Activated CD4-positive, alpha-beta T cell treated with anti-CD3 and anti-CD28 coated beads, Interleukin-2, amount 10 ng/mL, durations not matched to agents 7 days and 5 days (primary cell): ENCODE measurements around the gene EXT2. TPM values are rescaled to one million over a fixed set of nuclear protein-coding genes. Genes with fewer than 3 reads are reported as not detected.

Source experiments
- CTCF ChIA-PET: fragments of 350-600 bp; sonication (Branson Sonifier 250); formaldehyde crosslinking; loops from one replicate; lab custom pipeline; 2021; ENCODE audit warnings: antibody characterized with exemption; lab: Charles Lee
- POLR2A ChIA-PET: fragments of 350-600 bp; sonication (Branson Sonifier 250); formaldehyde crosslinking; loops from one replicate; lab custom pipeline; 2021; ENCODE audit warnings: antibody characterized with exemption; lab: Charles Lee
- DNase-seq: peaks from one replicate; pipeline ENCODE4 v3.0.0-alpha.2; 2020
- H3K27ac Mint-ChIP-seq: one replicate; pipeline ENCODE4 v1.8.0; 2021; ENCODE audit warnings: mild to moderate bottlenecking, moderate library complexity, mixed read lengths
- H3K27me3 Mint-ChIP-seq: one replicate; pipeline ENCODE4 v1.8.0; 2021; ENCODE audit warnings: mixed read lengths
- H3K36me3 Mint-ChIP-seq: one replicate; pipeline ENCODE4 v1.8.0; 2021; ENCODE audit warnings: low read depth, mixed read lengths
- H3K4me1 Mint-ChIP-seq: one replicate; pipeline ENCODE4 v1.8.0; 2021; ENCODE audit warnings: mixed read lengths
- H3K4me3 Mint-ChIP-seq: one replicate; pipeline ENCODE4 v1.8.0; 2021; ENCODE audit warnings: mild to moderate bottlenecking, moderate library complexity, mixed read lengths
- H3K9me3 Mint-ChIP-seq: one replicate; pipeline ENCODE4 v1.8.0; 2021; ENCODE audit warnings: mixed read lengths
- total RNA-seq, 2 experiments: library from RNA; stranded (reverse); gene quantifications; one replicate each; pipeline ENCODE4 v1.2.3, GENCODE V29; 2021

The EXT2 gene
- total RNA-seq, 2 experiments from 2014 or later, result 26.7 to 27.7 TPM

- ChIA-PET POLR2A (no interaction called here), CTCF (no interaction called here)
- Mint-ChIP-seq H3K27me3 (no peaks in the 10 kb centered on the region), H3K9me3 (no peaks in the 10 kb centered on the region), H3K27ac (no peak overlapping the region), H3K36me3 (peaks cover 30% of the 10 kb centered on the region), H3K4me1 (no peaks in the 10 kb centered on the region), H3K4me3 (no peak overlapping the region)
- no peak for DNase-seq
These were observed 109.9 kb downstream of the EXT2 start for GRCh38 chr11:44205352-44205751.

- no peak for DNase-seq
- Mint-ChIP-seq H3K4me3 (no peak overlapping the region), H3K36me3 (peaks cover 28% of the 10 kb centered on the region), H3K9me3 (peaks cover 4% of the 10 kb centered on the region), H3K27ac (no peak overlapping the region), H3K27me3 (no peaks in the 10 kb centered on the region), H3K4me1 (no peaks in the 10 kb centered on the region)
- POLR2A ChIA-PET, result no interaction called here
- CTCF ChIA-PET, result no interaction called here
These were observed 110.4 kb downstream of the EXT2 start for GRCh38 chr11:44205836-44206235.

GRCh38 chr11:44207292-44207691 lies 111.8 kb downstream of the EXT2 start:
- POLR2A ChIA-PET, result no interaction called here
- no peak for DNase-seq
- peaks cover 25% of the 10 kb centered on the region for H3K36me3 Mint-ChIP-seq
- no peaks in the 10 kb centered on the region for H3K4me1 Mint-ChIP-seq
- CTCF ChIA-PET, result interaction anchor here (1.6 kb wide), 1 partner anchor 13 kb away, joined by 3 read pairs; no protein-coding TSS in a partner anchor
- no peaks in the 10 kb centered on the region for H3K27me3 Mint-ChIP-seq
- H3K27ac Mint-ChIP-seq, result no peak overlapping the region
- H3K4me3 Mint-ChIP-seq, result no peak overlapping the region
- H3K9me3 Mint-ChIP-seq, result peaks cover 8% of the 10 kb centered on the region

- no peak for DNase-seq
- Mint-ChIP-seq H3K27ac (no peak overlapping the region), H3K27me3 (no peaks in the 10 kb centered on the region), H3K36me3 (peaks cover 27% of the 10 kb centered on the region), H3K4me3 (no peak overlapping the region), H3K9me3 (peaks cover 11% of the 10 kb centered on the region), H3K4me1 (no peaks in the 10 kb centered on the region)
- POLR2A ChIA-PET, result no interaction called here
- CTCF ChIA-PET, result interaction anchor here (1.6 kb wide), 1 partner anchor 11 kb away, joined by 3 read pairs; no protein-coding TSS in a partner anchor
These were observed 113.6 kb downstream of the EXT2 start for GRCh38 chr11:44208976-44209603.

- peaks cover 24% of the 10 kb centered on the region for H3K36me3 Mint-ChIP-seq
- ChIA-PET CTCF (no interaction called here), POLR2A (no interaction called here)
- no peaks in the 10 kb centered on the region for H3K27me3 Mint-ChIP-seq
- peaks cover 11% of the 10 kb centered on the region for H3K9me3 Mint-ChIP-seq
- DNase-seq, result no peak
- no peak overlapping the region for H3K4me3 Mint-ChIP-seq
- H3K27ac Mint-ChIP-seq, result no peak overlapping the region
- no peaks in the 10 kb centered on the region for H3K4me1 Mint-ChIP-seq
These were observed 116.7 kb downstream of the EXT2 start for GRCh38 chr11:44212128-44212527.

GRCh38 chr11:44213148-44213547 lies 117.7 kb downstream of the EXT2 start:
- no peak overlapping the region for H3K27ac Mint-ChIP-seq
- peaks cover 20% of the 10 kb centered on the region for H3K36me3 Mint-ChIP-seq
- no peaks in the 10 kb centered on the region for H3K4me1 Mint-ChIP-seq
- POLR2A ChIA-PET, result no interaction called here
- H3K4me3 Mint-ChIP-seq, result no peak overlapping the region
- peaks cover 11% of the 10 kb centered on the region for H3K9me3 Mint-ChIP-seq
- no peaks in the 10 kb centered on the region for H3K27me3 Mint-ChIP-seq
- CTCF ChIA-PET, result interaction anchor here (0.9 kb wide), 1 partner anchor 12 kb away, joined by 3 read pairs; no protein-coding TSS in a partner anchor
- DNase-seq, result no peak

- ChIA-PET POLR2A (no interaction called here), CTCF (no interaction called here)
- Mint-ChIP-seq H3K9me3 (peaks cover 2% of the 10 kb centered on the region), H3K4me3 (no peak overlapping the region), H3K4me1 (no peaks in the 10 kb centered on the region), H3K36me3 (peaks cover 9% of the 10 kb centered on the region), H3K27ac (no peak overlapping the region), H3K27me3 (no peaks in the 10 kb centered on the region)
- DNase-seq, result no peak
These were observed 122.0 kb downstream of the EXT2 start for GRCh38 chr11:44217432-44217831.

GRCh38 chr11:44219830-44220796 lies 124.6 kb downstream of the EXT2 start:
- no peak for DNase-seq
- Mint-ChIP-seq H3K4me3 (no peak overlapping the region), H3K4me1 (no peaks in the 10 kb centered on the region), H3K27me3 (no peaks in the 10 kb centered on the region), H3K27ac (no peak overlapping the region), H3K36me3 (peaks cover 4% of the 10 kb centered on the region), H3K9me3 (no peaks in the 10 kb centered on the region)
- ChIA-PET POLR2A (no interaction called here), CTCF (interaction anchor here (0.7 to 1.2 kb wide), 4 partner anchors 9 to 25 kb away, joined by 3 read pairs; no protein-coding TSS in a partner anchor)

GRCh38 chr11:44221456-44221855 lies 126.0 kb downstream of the EXT2 start:
- ChIA-PET CTCF (no interaction called here), POLR2A (no interaction called here)
- Mint-ChIP-seq H3K4me3 (no peak overlapping the region), H3K4me1 (no peaks in the 10 kb centered on the region), H3K27me3 (no peaks in the 10 kb centered on the region), H3K9me3 (no peaks in the 10 kb centered on the region), H3K36me3 (peaks cover 4% of the 10 kb centered on the region), H3K27ac (no peak overlapping the region)
- no peak for DNase-seq

GRCh38 chr11:44221992-44222391 lies 126.5 kb downstream of the EXT2 start:
- Mint-ChIP-seq H3K36me3 (peaks cover 4% of the 10 kb centered on the region), H3K4me1 (peaks cover 2% of the 10 kb centered on the region), H3K9me3 (no peaks in the 10 kb centered on the region), H3K27ac (no peak overlapping the region), H3K27me3 (no peaks in the 10 kb centered on the region), H3K4me3 (no peak overlapping the region)
- no peak for DNase-seq
- ChIA-PET CTCF (no interaction called here), POLR2A (no interaction called here)

- Mint-ChIP-seq H3K36me3 (peaks cover 3% of the 10 kb centered on the region), H3K27ac (no peak overlapping the region), H3K9me3 (no peaks in the 10 kb centered on the region), H3K27me3 (no peaks in the 10 kb centered on the region), H3K4me1 (peaks cover 4% of the 10 kb centered on the region), H3K4me3 (no peak overlapping the region)
- DNase-seq, result no peak
- ChIA-PET CTCF (interaction anchor here (0.6 kb wide), 1 partner anchor 791 kb away, joined by 3 read pairs; no protein-coding TSS in a partner anchor), POLR2A (no interaction called here)
These were observed 127.8 kb downstream of the EXT2 start for GRCh38 chr11:44223238-44223637.

- H3K27me3 Mint-ChIP-seq, result no peaks in the 10 kb centered on the region
- H3K4me3 Mint-ChIP-seq, result no peak overlapping the region
- POLR2A ChIA-PET, result no interaction called here
- H3K9me3 Mint-ChIP-seq, result no peaks in the 10 kb centered on the region
- CTCF ChIA-PET, result interaction anchor here (0.9 kb wide), 1 partner anchor 12 kb away, joined by 3 read pairs; no protein-coding TSS in a partner anchor
- DNase-seq, result no peak
- no peaks in the 10 kb centered on the region for H3K36me3 Mint-ChIP-seq
- H3K27ac Mint-ChIP-seq, result no peak overlapping the region
- peaks cover 4% of the 10 kb centered on the region for H3K4me1 Mint-ChIP-seq
These were observed 129.5 kb downstream of the EXT2 start for GRCh38 chr11:44224867-44225501.
